IMR-90 (cell line): Measurements from ENCODE around the gene TTC39C. TPM values are rescaled to one million over a fixed set of nuclear protein-coding genes. Genes with fewer than 3 reads are reported as not detected.

Experiments
- ATAC-seq: fragments of 200-7000 bp; cut with Tn5 transposase; 2 replicates; pipeline ENCODE4 v1.9.1; 2020; ENCODE audit warnings: low read depth, mild to moderate bottlenecking, moderate library complexity
- BruUV-seq: library from RNA; stranded (reverse); fragments of 400-500 nt; replicated peaks from 2 replicates; lab custom pipeline; 2021; lab: Mats Ljungman, UMichigan
- CTCF ChIA-PET: fragments of 300-600 bp; formaldehyde crosslinking; extraction: SDS; loops from one replicate; lab custom pipeline; 2021; ENCODE audit warnings: antibody characterized with exemption; lab: Yijun Ruan, JAX
- POLR2A ChIA-PET: fragments of 300-600 bp; sonication (Branson Sonifier 250); formaldehyde crosslinking; loops from one replicate; lab custom pipeline; 2022; ENCODE audit warnings: antibody characterized with exemption; ENCODE audit not compliant: unreplicated experiment; lab: Charles Lee
- DNase-seq: peaks from one replicate; pipeline ENCODE4 v3.0.0; 2013
- H2AFZ ChIP-seq: replicated peaks from 2 replicates; pipeline ENCODE3; 2013; ENCODE audit warnings: low read length, mild to moderate bottlenecking; ENCODE audit not compliant: poor library complexity
- H2AK5ac ChIP-seq: 2 replicates; pipeline ENCODE4 v1.6.1; 2013; ENCODE audit warnings: low read depth, low read length, inconsistent platforms
- H2AK9ac ChIP-seq: replicated peaks from 2 replicates; pipeline ENCODE3; 2013; ENCODE audit warnings: mild to moderate bottlenecking, low read depth, low read length, moderate library complexity; ENCODE audit not compliant: poor library complexity
- H2BK120ac ChIP-seq: 2 replicates; pipeline ENCODE4 v1.6.1; 2013; ENCODE audit warnings: low read depth, low read length, inconsistent platforms
- H2BK15ac ChIP-seq: 3 replicates; pipeline ENCODE4 v1.6.1; 2013; ENCODE audit warnings: low read depth, low read length, inconsistent platforms
- H2BK20ac ChIP-seq: 2 replicates; pipeline ENCODE4 v1.6.1; 2013; ENCODE audit warnings: low read depth, mild to moderate bottlenecking, inconsistent platforms, low read length, moderate library complexity
- H2BK5ac ChIP-seq: 2 replicates; pipeline ENCODE4 v1.6.1; 2013; ENCODE audit warnings: mild to moderate bottlenecking, low read depth, low read length, inconsistent platforms; ENCODE audit not compliant: poor library complexity, severe bottlenecking
- H3K14ac ChIP-seq: replicated peaks from 2 replicates; pipeline ENCODE4 v1.6.1; 2013; ENCODE audit warnings: low read depth, low read length, inconsistent platforms
- H3K18ac ChIP-seq: 2 replicates; pipeline ENCODE4 v1.6.1; 2013; ENCODE audit warnings: low read depth, low read length, control low read depth
- H3K23ac ChIP-seq: 2 replicates; pipeline ENCODE4 v1.6.1; 2013; ENCODE audit warnings: low read depth, low read length, inconsistent platforms
- H3K27ac ChIP-seq: 2 replicates; pipeline ENCODE4 v1.5.1; 2013; ENCODE audit warnings: mild to moderate bottlenecking, control low read depth, low read length; ENCODE audit not compliant: insufficient read depth
- H3K27me3 ChIP-seq: 2 replicates; pipeline ENCODE4 v1.6.1; 2013; ENCODE audit warnings: low read length; ENCODE audit not compliant: control insufficient read depth, insufficient read depth
- H3K36me3 ChIP-seq: 2 replicates; pipeline ENCODE4 v1.6.1; 2013; ENCODE audit warnings: low read length, mixed read lengths; ENCODE audit not compliant: control insufficient read depth, insufficient read depth
- H3K4ac ChIP-seq: 2 replicates; pipeline ENCODE4 v1.6.1; 2013; ENCODE audit warnings: low read depth, low read length, inconsistent platforms
- H3K4me1 ChIP-seq: 2 replicates; pipeline ENCODE4 v1.6.1; 2013; ENCODE audit warnings: low read length, mixed read lengths; ENCODE audit not compliant: control insufficient read depth, insufficient read depth
- H3K4me2 ChIP-seq: 2 replicates; pipeline ENCODE4 v1.6.1; 2013; ENCODE audit warnings: low read depth, mild to moderate bottlenecking, control low read depth, low read length, moderate library complexity
- H3K4me3 ChIP-seq: 2 replicates; pipeline ENCODE4 v1.5.1; 2013; ENCODE audit warnings: low read depth, mild to moderate bottlenecking, control low read depth, low read length, moderate library complexity; ENCODE audit not compliant: insufficient read depth
- H3K56ac ChIP-seq: 2 replicates; pipeline ENCODE4 v1.6.1; 2013; ENCODE audit warnings: low read length, inconsistent platforms; ENCODE audit not compliant: insufficient read depth; ENCODE audit errors: extremely low read depth
- H3K79me1 ChIP-seq, 2 experiments: 2 replicates each; pipeline ENCODE4 v1.6.1; 2013; ENCODE audit warnings: low read length in 2 of 2, inconsistent platforms in 1 of 2, low read depth in 1 of 2
- H3K9ac ChIP-seq: 2 replicates; pipeline ENCODE4 v1.6.1; 2013; ENCODE audit warnings: low read depth, low read length, control low read depth
- H3K9me1 ChIP-seq: 2 replicates; pipeline ENCODE4 v1.6.1; 2013; ENCODE audit warnings: low read length, inconsistent platforms; ENCODE audit not compliant: insufficient read depth
- H3K9me3 ChIP-seq: 2 replicates; pipeline ENCODE4 v1.6.1; 2013; ENCODE audit warnings: low read length; ENCODE audit not compliant: control insufficient read depth, insufficient read depth
- H4K20me1 ChIP-seq: 2 replicates; pipeline ENCODE4 v1.6.1; 2013; ENCODE audit warnings: low read length, inconsistent platforms; ENCODE audit not compliant: insufficient read depth
- H4K5ac ChIP-seq: 2 replicates; pipeline ENCODE4 v1.6.1; 2013; ENCODE audit warnings: mild to moderate bottlenecking, low read depth, low read length, control low read depth
- H4K8ac ChIP-seq, 2 experiments: 2 replicates each; pipeline ENCODE4 v1.6.1; 2013; ENCODE audit warnings: low read depth in 2 of 2, low read length in 2 of 2, control low read depth in 1 of 2, inconsistent platforms in 1 of 2
- H4K91ac ChIP-seq: 2 replicates; pipeline ENCODE4 v1.6.1; 2013; ENCODE audit warnings: low read depth, low read length, inconsistent platforms; ENCODE audit not compliant: insufficient read depth
- CEBPB ChIP-seq: IDR thresholded peaks from 2 replicates; pipeline ENCODE4 v1.6.1; 2012; ENCODE audit warnings: low read depth, low read length, improper control_type of control experiment
- CTCF ChIP-seq: conservative IDR thresholded peaks from 2 replicates; pipeline ENCODE4 v1.5.1; 2012; ENCODE audit warnings: mild to moderate bottlenecking, low read depth, low read length, improper control_type of control experiment
- FOS ChIP-seq: fragments of 150-350 bp; IDR thresholded peaks from 2 replicates; pipeline ENCODE4 v1.6.1; 2016; ENCODE audit warnings: low read depth, low read length
- MAFK ChIP-seq: IDR thresholded peaks from 2 replicates; pipeline ENCODE4 v1.6.1; 2012; ENCODE audit warnings: low read depth, low read length, improper control_type of control experiment
- MAZ ChIP-seq: IDR thresholded peaks from 2 replicates; pipeline ENCODE4 v1.6.1; 2012; ENCODE audit warnings: low read depth, mild to moderate bottlenecking, low read length, improper control_type of control experiment, moderate library complexity, borderline replicate concordance
- MXI1 ChIP-seq: IDR thresholded peaks from 2 replicates; pipeline ENCODE4 v1.6.1; 2012; ENCODE audit warnings: low read depth, mild to moderate bottlenecking, low read length, moderate library complexity, borderline replicate concordance
- NFE2L2 ChIP-seq: fragments of 150-350 bp; IDR thresholded peaks from 2 replicates; pipeline ENCODE4 v1.6.1; 2016; ENCODE audit warnings: low read depth, mild to moderate bottlenecking, low read length
- POLR2A ChIP-seq: IDR thresholded peaks from 2 replicates; pipeline ENCODE4 v1.6.1; 2012; ENCODE audit warnings: mild to moderate bottlenecking, low read depth, low read length
- RCOR1 ChIP-seq: IDR thresholded peaks from 2 replicates; pipeline ENCODE4 v1.6.1; 2012; ENCODE audit warnings: mild to moderate bottlenecking, low read length, improper control_type of control experiment; ENCODE audit not compliant: insufficient replicate concordance
- SMC3 ChIP-seq: fragments of 150-350 bp; IDR thresholded peaks from 2 replicates; pipeline ENCODE4 v1.6.1; 2016; ENCODE audit warnings: low read depth, mild to moderate bottlenecking, antibody characterized with exemption, low read length, moderate library complexity
- USF2 ChIP-seq: fragments of 150-350 bp; IDR thresholded peaks from 2 replicates; pipeline ENCODE4 v1.6.1; 2017; ENCODE audit warnings: mild to moderate bottlenecking, antibody characterized with exemption, low read length, low read depth
- WGBS, 2 experiments: methylation state at CpG; one replicate each; pipeline versions ENCODE4 v1.1.5 to v1.1.7; 2013; ENCODE audit warnings: missing lambda C conversion rate in 2 of 2; ENCODE audit not compliant: insufficient read length in 1 of 2; ENCODE audit errors: extremely low coverage in 2 of 2; 5-methylcytosine and 5-hydroxymethylcytosine counted together
- dilution Hi-C: fragments of 300-500 bp; cut with HindIII; formaldehyde crosslinking; loops from one replicate; pipeline ENCODE4 v1.14.3; 2018; ENCODE audit warnings: low sequenced_read_pairs; ENCODE audit not compliant: unreplicated experiment
- in situ Hi-C: fragments of 300-500 bp; cut with MboI; formaldehyde crosslinking; loops from 3 replicates; pipeline ENCODE4 v1.14.3; 2019; ENCODE audit warnings: low sequenced_read_pairs, inconsistent platforms, mixed read lengths
- intact Hi-C: fragments of 100-400 bp; cut with micrococcal nuclease; formaldehyde crosslinking; loops from 2 replicates; pipeline ENCODE4 v1.10.0; 2022
- polyA plus RNA-seq, 3 experiments: library from polyadenylated mRNA; depleted of rRNA; stranded (reverse); fragments of >200 nt; gene quantifications; 2 replicates each; pipeline ENCODE4 v1.2.3, GENCODE V29; 2012; ENCODE audit warnings: low replicate concordance in 1 of 3
- total RNA-seq: library from RNA; depleted of rRNA; stranded (reverse); fragments of >200 nt; gene quantifications from 2 replicates; pipeline ENCODE4 v1.2.3, GENCODE V29; 2012

TTC39C gene
- total and polyA plus RNA-seq, 2 of the 4 experiments (the other 2 are of a cell fraction), result 8.0 to 20.8 TPM

GRCh38 chr18:23977719-23978483 is 36.7 kb upstream of the TTC39C start:
- intact Hi-C loops, result no loop called here

More at GRCh38 chr18:23977719-23978483, 36.7 kb upstream of the TTC39C start:
- no peak overlapping the region for H2AK9ac ChIP-seq
- H3K27ac ChIP-seq, result no peak overlapping the region
- DNase-seq, result peak; percentile 44
- CTCF ChIA-PET, result no interaction called here
- no peak overlapping the region for H2BK5ac ChIP-seq
- H2BK15ac ChIP-seq, result no peak overlapping the region
- no peak overlapping the region for H4K8ac ChIP-seq
- H3K9ac ChIP-seq, result no peak overlapping the region
- H2BK120ac ChIP-seq, result no peak overlapping the region
- no peak overlapping the region for H3K18ac ChIP-seq
- no peak overlapping the region for H2AK5ac ChIP-seq
- H3K23ac ChIP-seq, result no peak overlapping the region
- H4K91ac ChIP-seq, result no peak overlapping the region
- no peak for TF ChIP-seq MAFK
- TF ChIP-seq CEBPB, result no peak
- TF ChIP-seq RCOR1, result no peak
- no peak for TF ChIP-seq NFE2L2
- no peak for TF ChIP-seq USF2
- no peak for TF ChIP-seq POLR2A
- TF ChIP-seq MXI1, result no peak
- TF ChIP-seq FOS, result no peak
- no peak for TF ChIP-seq MAZ
- no peak for TF ChIP-seq CTCF
- no peak for TF ChIP-seq SMC3
- BruUV-seq, result no TSS peak
- peaks cover 7% of the 10 kb centered on the region for H3K9me1 ChIP-seq
- H3K56ac ChIP-seq, result no peak overlapping the region
- H4K20me1 ChIP-seq, result no peaks in the 10 kb centered on the region
- dilution Hi-C loops, result no loop called here
- no peak overlapping the region for H3K14ac ChIP-seq
- in situ Hi-C loops, result no loop called here
- no peak for ATAC-seq
- no CpG with 5 or more reads among the region's 1 CpG for WGBS, 2 experiments
- H3K4me2 ChIP-seq, result no peak overlapping the region
- H3K9me3 ChIP-seq, result peaks cover 2% of the 10 kb centered on the region; the same call in 1 of the 2 replicates
- H2BK20ac ChIP-seq, result no peak overlapping the region
- H3K4me1 ChIP-seq, result peaks cover 11% of the 10 kb centered on the region
- POLR2A ChIA-PET, result no interaction called here
- no peak overlapping the region for H4K5ac ChIP-seq
- no peaks in the 10 kb centered on the region for H3K79me1 ChIP-seq
- no peaks in the 10 kb centered on the region for H3K36me3 ChIP-seq
- no peaks in the 10 kb centered on the region; the same call in 1 of the 2 replicates for H3K27me3 ChIP-seq
- no peak overlapping the region for H3K4ac ChIP-seq
- no peak overlapping the region for H3K4me3 ChIP-seq
- H2AFZ ChIP-seq, result no peak overlapping the region
